ENCODE data around the gene PAIP2B.
A peak's percentile ranks its signal among the peaks of the same experiment; 100 is the strongest.
"Not testable (repeated sequence)": the region's sequence is repeated elsewhere in the genome, so short reads cannot be mapped to it uniquely, and the experiment has no call there.

PAIP2B gene

DNA sequence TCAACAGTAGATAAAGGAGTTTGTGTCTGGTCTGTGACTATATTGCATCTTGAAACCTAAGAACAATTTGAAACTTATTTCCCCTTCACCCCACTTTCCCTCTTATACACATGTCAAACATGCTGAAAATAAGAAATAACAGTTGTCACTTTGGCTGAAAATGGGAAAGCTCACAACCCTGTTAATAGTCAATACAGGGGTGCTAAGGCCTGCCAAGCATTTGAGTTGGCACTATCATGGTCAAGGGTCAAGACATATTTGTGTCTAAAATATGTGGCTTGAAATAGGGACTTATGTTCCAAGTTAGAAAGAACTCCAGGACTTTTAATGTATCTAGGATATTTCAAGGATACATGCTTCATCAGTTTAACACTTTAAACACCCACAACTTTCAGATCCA lies 20.6 kb downstream of the PAIP2B start:
- TF ChIP-seq, protein P1, sequence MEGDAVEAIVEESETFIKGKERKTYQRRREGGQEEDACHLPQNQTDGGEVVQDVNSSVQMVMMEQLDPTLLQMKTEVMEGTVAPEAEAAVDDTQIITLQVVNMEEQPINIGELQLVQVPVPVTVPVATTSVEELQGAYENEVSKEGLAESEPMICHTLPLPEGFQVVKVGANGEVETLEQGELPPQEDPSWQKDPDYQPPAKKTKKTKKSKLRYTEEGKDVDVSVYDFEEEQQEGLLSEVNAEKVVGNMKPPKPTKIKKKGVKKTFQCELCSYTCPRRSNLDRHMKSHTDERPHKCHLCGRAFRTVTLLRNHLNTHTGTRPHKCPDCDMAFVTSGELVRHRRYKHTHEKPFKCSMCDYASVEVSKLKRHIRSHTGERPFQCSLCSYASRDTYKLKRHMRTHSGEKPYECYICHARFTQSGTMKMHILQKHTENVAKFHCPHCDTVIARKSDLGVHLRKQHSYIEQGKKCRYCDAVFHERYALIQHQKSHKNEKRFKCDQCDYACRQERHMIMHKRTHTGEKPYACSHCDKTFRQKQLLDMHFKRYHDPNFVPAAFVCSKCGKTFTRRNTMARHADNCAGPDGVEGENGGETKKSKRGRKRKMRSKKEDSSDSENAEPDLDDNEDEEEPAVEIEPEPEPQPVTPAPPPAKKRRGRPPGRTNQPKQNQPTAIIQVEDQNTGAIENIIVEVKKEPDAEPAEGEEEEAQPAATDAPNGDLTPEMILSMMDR (conservative IDR thresholded peaks at IDR 0.05; ENCODE audit: low read depth, low read length), result no peak
- no peak for DNase-seq (ENCODE audit: low read depth)
- H3K4me3 ChIP-seq (ENCODE audit: low read length), result no peak overlapping the region

DNA sequence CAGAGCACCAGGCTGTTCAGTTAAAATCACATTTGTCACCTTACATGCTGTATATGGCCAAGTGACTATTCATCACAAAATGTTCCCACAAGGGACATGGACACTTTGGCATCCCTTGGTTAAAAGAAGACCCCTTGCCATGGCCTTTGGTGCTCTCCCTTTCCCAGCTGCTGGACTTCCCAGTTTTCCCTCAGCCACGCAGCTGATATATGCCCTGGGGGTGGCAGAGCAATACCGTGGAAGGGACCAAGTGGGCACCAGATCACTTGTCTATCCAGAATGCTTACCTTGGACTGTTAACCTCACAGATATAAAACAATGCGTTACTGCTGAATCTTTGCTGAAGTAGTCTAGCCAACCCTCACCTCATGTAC lies 35.3 kb downstream of the PAIP2B start:
- no peak overlapping the region for H3K4me3 ChIP-seq (ENCODE audit: low read length)
- TF ChIP-seq, protein P1 (conservative IDR thresholded peaks at IDR 0.05; ENCODE audit: low read depth, low read length), result no peak
- no peak for DNase-seq (ENCODE audit: low read depth)

DNA sequence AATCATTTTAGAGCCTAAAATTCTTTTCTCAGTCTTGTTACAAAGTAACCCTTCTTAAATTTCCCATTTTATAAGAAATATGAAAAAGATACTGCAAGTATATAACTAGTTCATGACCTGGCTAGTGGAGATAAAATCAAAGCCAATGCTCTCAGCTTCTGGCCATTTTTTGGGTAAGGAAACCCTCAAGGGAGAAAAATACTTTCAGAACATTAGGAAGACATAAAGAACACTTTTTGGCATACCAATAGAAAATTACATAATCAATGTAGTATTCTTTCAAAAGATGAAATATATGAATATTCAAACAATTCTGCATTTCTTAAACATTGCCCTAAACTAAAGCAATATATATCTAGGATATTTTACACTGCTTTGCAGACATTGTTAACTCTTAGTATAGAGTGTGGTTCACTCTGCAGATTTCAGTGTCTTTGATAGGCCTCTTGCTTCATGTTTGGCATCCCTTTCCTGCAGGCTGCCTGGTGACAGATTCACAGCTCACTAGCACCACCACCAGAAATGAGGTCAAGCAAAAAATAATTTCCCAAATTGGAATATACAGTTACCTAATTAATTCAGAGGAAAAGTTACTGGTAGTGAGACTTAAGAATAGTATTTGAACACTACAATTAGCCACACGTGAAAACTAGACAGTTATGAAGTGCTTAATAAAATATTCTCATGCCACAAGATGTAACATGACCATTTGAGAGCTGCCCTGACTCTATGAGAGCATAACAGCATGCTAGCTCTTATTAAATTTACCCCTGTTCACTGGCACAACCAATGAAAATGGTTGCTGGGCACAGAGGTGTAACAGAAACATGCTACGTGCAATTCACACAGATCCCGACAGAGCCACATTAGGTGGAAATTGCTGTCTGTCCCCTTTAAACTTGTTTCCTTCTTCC lies 36.0 kb downstream of the PAIP2B start:
- H3K4me3 ChIP-seq (ENCODE audit: low read length), result no peak overlapping the region
- TF ChIP-seq, protein P1 (conservative IDR thresholded peaks at IDR 0.05; ENCODE audit: low read depth, low read length), result peak; percentile 40
- no peak for DNase-seq (ENCODE audit: low read depth)

DNA sequence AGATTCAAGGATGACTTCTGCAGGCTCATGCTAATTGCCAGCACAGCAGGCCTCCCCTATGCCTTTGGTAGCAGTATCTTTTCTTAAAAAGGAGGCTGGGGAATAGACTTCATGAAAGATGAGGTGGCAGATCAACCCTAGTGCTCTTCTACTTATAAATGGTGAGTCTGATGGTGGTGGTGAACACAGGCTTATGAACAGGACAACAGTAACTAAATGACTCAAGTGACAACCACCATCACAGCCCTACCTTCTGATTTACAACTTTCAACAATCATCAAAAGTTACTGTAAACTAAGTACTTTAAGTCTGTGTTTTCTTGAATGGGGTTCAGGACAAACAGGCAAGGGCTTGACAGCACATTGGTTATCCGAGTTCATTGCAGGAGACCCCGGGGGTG lies 39.3 kb downstream of the PAIP2B start:
- TF ChIP-seq, protein P1 (conservative IDR thresholded peaks at IDR 0.05; ENCODE audit: low read depth, low read length), result no peak
- DNase-seq (ENCODE audit: low read depth), result no peak

DNA sequence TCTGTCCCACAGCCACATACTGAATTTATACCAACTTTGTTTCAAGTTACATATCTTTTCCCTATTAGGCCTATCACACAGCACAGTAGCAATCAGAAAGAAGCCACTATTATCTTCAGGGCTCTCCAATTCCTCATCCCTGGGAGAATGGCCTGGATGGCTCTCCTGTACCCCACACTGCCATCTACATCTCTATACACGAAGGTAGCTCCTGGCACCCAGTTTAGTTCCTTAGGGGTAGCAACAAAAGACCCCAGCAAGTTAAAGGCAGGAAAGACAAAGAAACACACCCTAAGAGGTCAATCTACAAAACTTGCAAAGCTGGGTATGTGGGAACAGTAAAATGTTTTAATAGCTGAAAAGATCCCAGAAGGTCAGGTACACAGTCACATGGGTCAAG lies 39.9 kb downstream of the PAIP2B start:
- DNase-seq (ENCODE audit: low read depth), result no peak
- TF ChIP-seq, protein P1 (conservative IDR thresholded peaks at IDR 0.05; ENCODE audit: low read depth, low read length), result no peak
- H3K4me3 ChIP-seq (ENCODE audit: low read length), result no peak overlapping the region

More for the DNA sequence above, 39.3 kb downstream of the PAIP2B start:
- H3K4me3 ChIP-seq (ENCODE audit: low read length), result no peak overlapping the region

DNA sequence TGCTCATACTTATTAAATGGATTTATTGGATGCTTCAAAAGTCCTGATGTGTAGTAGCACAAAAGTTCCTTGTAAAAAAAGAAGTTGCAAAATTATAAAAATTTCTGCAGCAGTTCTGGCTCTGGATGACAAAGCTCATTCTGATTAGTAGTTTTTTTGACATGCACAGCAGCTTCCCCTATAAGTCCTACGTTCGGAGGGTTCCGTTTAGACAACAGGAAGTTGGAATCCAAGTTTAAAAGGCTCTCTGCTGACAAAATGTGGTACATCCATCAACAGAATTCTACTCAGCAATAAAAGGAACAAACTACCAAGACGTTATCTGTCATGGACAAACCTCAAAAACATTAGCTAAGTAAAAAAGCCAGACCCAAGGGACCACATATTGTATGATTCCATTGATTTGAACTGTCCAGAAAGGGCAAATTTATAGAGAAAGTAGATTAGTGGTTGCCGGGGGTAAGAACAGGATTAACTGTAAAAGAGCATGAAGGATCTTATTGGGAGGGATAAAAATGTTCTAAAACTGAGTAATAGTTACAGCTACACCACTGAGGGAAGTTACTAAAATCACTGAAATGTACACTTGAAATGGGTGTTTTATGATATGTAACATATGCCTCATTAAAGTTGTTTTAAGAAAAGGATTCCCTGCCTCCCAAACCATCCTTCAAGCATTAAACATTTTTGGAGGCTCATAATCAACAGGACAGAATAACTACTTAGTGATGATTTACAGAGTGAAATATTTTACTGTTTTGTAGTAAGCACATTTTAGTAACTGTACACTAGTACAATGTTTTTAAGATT lies 43.4 kb downstream of the PAIP2B start:
- DNase-seq (ENCODE audit: low read depth); H3K4me3 ChIP-seq (ENCODE audit: low read length): not testable (repeated sequence)

DNA sequence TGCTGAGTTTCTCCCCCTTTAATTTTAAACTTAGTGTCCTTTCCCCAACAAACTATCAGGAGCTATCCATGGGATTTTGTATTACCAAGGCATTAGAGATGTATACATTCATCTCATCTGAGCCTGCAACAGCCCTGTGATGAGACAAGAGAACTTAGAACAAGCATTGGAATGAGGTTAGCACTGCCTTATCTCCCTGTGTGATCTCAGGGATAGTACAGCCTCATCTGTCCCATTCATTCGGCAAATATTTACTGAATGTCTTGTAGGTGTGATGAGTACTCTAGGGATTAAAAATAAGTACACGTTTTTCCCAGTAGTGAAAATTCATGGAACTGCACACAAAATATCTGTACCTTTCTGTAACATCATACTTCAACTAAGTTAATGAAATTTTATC lies 45.6 kb downstream of the PAIP2B start:
- TF ChIP-seq, protein P1 (conservative IDR thresholded peaks at IDR 0.05; ENCODE audit: low read depth, low read length), result no peak
- no peak overlapping the region for H3K4me3 ChIP-seq (ENCODE audit: low read length)
- no peak for DNase-seq (ENCODE audit: low read depth)

DNA sequence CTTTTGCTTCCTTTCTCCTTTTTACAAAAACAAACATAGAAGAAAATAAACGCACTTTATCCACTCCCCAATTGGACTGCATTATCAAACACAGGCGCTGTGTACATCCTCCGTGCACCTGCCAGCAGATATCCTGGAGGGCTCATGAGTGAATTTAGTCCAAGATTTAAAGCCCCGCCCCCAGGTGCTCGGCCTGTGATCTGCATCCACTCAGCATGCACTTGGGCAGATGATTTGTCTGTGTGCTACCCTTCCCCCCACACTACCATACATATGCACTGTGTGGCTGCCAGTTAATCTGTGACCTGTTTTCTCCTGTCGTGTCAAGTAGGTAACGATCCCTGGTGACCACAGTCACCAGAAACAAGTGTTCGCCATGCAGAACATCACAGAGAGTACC lies 48.1 kb downstream of the PAIP2B start:
- H3K4me3 ChIP-seq (ENCODE audit: low read length); DNase-seq (ENCODE audit: low read depth): not testable (repeated sequence)

Data from retinal pigment epithelial cell (primary cell).